OCI-LY1 (cell line): ENCODE measurements around the gene OR2D2.

Source experiments
- EZH2 ChIP-seq: fragments of 200-600 bp; sonication (generic), shearing (Covaris generic); IDR thresholded peaks from 2 replicates; pipeline ENCODE4 v1.8.0; 2017; ENCODE audit warnings: borderline replicate concordance, mixed run types, mild to moderate bottlenecking, antibody characterized with exemption, low read length, moderate library complexity, mixed read lengths
- TF ChIP-seq, protein P1 (sequence below): fragments of 200-600 bp; sonication (generic), shearing (Covaris generic); IDR thresholded peaks from 2 replicates; pipeline ENCODE4 v1.5.1; 2017; ENCODE audit warnings: mild to moderate bottlenecking, antibody characterized with exemption, low read length, moderate library complexity, mixed read lengths

DNA sequence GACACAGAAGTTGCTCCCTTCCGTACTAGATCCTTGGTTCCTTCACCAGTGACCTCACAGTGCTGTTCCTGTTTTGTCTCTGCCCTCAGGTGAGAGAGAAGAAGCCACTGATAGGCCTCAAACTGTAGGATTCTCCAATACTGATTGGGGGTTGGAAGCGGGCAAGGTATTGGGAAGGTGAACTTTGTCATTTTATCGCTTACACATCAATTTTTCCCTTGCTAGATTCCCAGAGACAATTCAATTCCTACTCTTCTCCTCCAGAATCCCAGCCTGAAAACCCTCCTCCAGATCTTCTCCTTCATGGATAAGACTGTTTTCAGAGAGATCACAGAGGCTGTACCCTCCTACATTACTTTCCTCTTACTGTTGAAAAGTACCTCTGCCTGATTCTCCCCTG, 19.1 kb upstream of the OR2D2 start:
- TF ChIP-seq, protein P1, sequence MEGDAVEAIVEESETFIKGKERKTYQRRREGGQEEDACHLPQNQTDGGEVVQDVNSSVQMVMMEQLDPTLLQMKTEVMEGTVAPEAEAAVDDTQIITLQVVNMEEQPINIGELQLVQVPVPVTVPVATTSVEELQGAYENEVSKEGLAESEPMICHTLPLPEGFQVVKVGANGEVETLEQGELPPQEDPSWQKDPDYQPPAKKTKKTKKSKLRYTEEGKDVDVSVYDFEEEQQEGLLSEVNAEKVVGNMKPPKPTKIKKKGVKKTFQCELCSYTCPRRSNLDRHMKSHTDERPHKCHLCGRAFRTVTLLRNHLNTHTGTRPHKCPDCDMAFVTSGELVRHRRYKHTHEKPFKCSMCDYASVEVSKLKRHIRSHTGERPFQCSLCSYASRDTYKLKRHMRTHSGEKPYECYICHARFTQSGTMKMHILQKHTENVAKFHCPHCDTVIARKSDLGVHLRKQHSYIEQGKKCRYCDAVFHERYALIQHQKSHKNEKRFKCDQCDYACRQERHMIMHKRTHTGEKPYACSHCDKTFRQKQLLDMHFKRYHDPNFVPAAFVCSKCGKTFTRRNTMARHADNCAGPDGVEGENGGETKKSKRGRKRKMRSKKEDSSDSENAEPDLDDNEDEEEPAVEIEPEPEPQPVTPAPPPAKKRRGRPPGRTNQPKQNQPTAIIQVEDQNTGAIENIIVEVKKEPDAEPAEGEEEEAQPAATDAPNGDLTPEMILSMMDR: no peak
- TF ChIP-seq EZH2: no peak
